ENCODE data around the gene ZNF84. TPM values are rescaled to one million over a fixed set of nuclear protein-coding genes. Genes with fewer than 3 reads are reported as not detected.

The ZNF84 gene
- total and polyA plus RNA-seq, 10 of the 15 experiments (the other 5 are each of a cell fraction or from before 2014, with no cell fraction given) = 10.4 to 35.3 (median 16.6) TPM

DNA sequence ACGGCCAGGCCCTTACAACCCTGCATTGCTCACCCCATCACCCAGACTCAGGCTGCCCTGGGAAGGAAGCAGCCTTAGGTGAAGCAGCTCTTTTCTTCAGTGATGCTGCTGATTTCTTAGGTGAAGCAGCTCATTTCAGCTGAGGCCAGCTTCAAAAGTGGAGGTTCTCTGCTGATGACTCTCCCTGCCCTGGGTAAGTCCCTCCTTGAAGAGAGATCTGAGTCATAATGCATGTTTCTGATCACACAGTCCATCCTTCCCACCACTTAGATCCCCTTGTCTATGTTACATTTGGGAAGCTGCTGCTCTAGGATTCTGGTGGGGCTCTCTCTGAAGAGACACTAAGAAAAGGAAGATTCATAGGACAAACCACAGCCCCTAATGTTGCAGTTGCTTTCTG, 26.2 kb downstream of the ZNF84 start:
- no peak overlapping the region for H3K4me3 ChIP-seq
- no peak for TF ChIP-seq ZNF207 (IDR thresholded peaks at IDR 0.05; ENCODE audit: borderline replicate concordance)
- no peak for TF ChIP-seq SREBF1 (IDR thresholded peaks at IDR 0.05; ENCODE audit: low read length)
- TF ChIP-seq RCOR1 (conservative IDR thresholded peaks at IDR 0.05; ENCODE audit: low read depth, low read length) = no peak
- TF ChIP-seq EED (IDR thresholded peaks at IDR 0.05; ENCODE audit: low read depth) = no peak
- TF ChIP-seq IRF4 (IDR thresholded peaks at IDR 0.05; ENCODE audit: low read depth, low read length) = no peak
- no peak for TF ChIP-seq DPF2 (IDR thresholded peaks at IDR 0.05)
- no peak overlapping the region for H3K9ac ChIP-seq (ENCODE audit: control insufficient read depth, insufficient read depth, low read length)
- no peaks in the 10 kb centered on the region for H3K36me3 ChIP-seq (ENCODE audit: control insufficient read depth in 2 of 2, insufficient read depth in 2 of 2, low read length in 1 of 2)
- ChIA-PET SMC1A (ENCODE audit: uncharacterized antibody, unreplicated experiment) (no interaction called here), CTCF (interaction anchor here (1.7 kb wide), 1 partner anchor 64 kb away, joined by 3 read pairs; no protein-coding TSS in a partner anchor), RAD21 (ENCODE audit: unreplicated experiment) (interaction anchor here (1.2 kb wide), 1 partner anchor 74 kb away, joined by 4 read pairs; no protein-coding TSS in a partner anchor), POLR2A (no interaction called here)
- intact Hi-C loops (cut with micrococcal nuclease; ENCODE audit: unreplicated experiment) (no loop called here), in situ Hi-C loops (cut with MboI) (no loop called here)
- no peak overlapping the region for H3K4me2 ChIP-seq (ENCODE audit: control insufficient read depth, insufficient read depth)
- no peaks in the 10 kb centered on the region for H3K4me1 ChIP-seq (ENCODE audit: control insufficient read depth, insufficient read depth, low read length)
- BruUV-seq (replicated peaks) = no TSS peak
- H2AFZ ChIP-seq (ENCODE audit: control insufficient read depth, low read depth, low read length) = no peak overlapping the region
- ATAC-seq (no peak), DNase-seq (ENCODE audit: low read depth, low spot score) (no peak), FAIRE-seq (no peak)
- no peaks in the 10 kb centered on the region for H4K20me1 ChIP-seq (ENCODE audit: control insufficient read depth, insufficient read depth)
- no peaks in the 10 kb centered on the region for H3K27me3 ChIP-seq (replicated peaks in 1 of 2; ENCODE audit: control insufficient read depth in 2 of 2, insufficient read depth in 2 of 2, low read length in 1 of 2)
- WGBS (ENCODE audit: insufficient coverage, insufficient replicate concordance, low lambda C conversion rate, missing lambda C conversion rate) = 92% methylated on average over 1 of the region's 1 CpG
- H3K79me2 ChIP-seq (ENCODE audit: control insufficient read depth, insufficient read depth, low read length) = no peaks in the 10 kb centered on the region
- no peak overlapping the region for H3K27ac ChIP-seq (ENCODE audit: control insufficient read depth, insufficient read depth)
- peaks cover 60% of the 10 kb centered on the region for H3K9me3 ChIP-seq (replicated peaks; ENCODE audit: control insufficient read depth, insufficient read depth, low read length)

- no peak overlapping the region for H2AFZ ChIP-seq (ENCODE audit: control insufficient read depth, low read depth, low read length)
- ChIA-PET CTCF (interaction anchor here (1.8 kb wide), 1 partner anchor 35 kb away, joined by 4 read pairs; no protein-coding TSS in a partner anchor), RAD21 (ENCODE audit: unreplicated experiment) (no interaction called here), SMC1A (ENCODE audit: uncharacterized antibody, unreplicated experiment) (no interaction called here), POLR2A (no interaction called here)
- no peak overlapping the region for H3K9ac ChIP-seq (ENCODE audit: control insufficient read depth, insufficient read depth, low read length)
- intact Hi-C loops (cut with micrococcal nuclease; ENCODE audit: unreplicated experiment) = no loop called here
- no peaks in the 10 kb centered on the region for H3K36me3 ChIP-seq (ENCODE audit: control insufficient read depth in 2 of 2, insufficient read depth in 2 of 2, low read length in 1 of 2)
- no peaks in the 10 kb centered on the region for H4K20me1 ChIP-seq (ENCODE audit: control insufficient read depth, insufficient read depth)
- no peak overlapping the region for H3K27ac ChIP-seq (ENCODE audit: control insufficient read depth, insufficient read depth)
- no peaks in the 10 kb centered on the region for H3K27me3 ChIP-seq (replicated peaks in 1 of 2; ENCODE audit: control insufficient read depth in 2 of 2, insufficient read depth in 2 of 2, low read length in 1 of 2)
- FAIRE-seq = no peak
- H3K4me2 ChIP-seq (ENCODE audit: control insufficient read depth, insufficient read depth) = no peak overlapping the region
- no peak for DNase-seq (ENCODE audit: low read depth, low spot score)
- in situ Hi-C loops (cut with MboI) = no loop called here
- TF ChIP-seq FOXK2 (IDR thresholded peaks at IDR 0.05) (no peak), MYC (IDR thresholded peaks at IDR 0.05; ENCODE audit: insufficient read depth, insufficient read length, insufficient replicate concordance, low read length, severe bottlenecking) (no peak), SUPT20H (IDR thresholded peaks at IDR 0.05; ENCODE audit: borderline replicate concordance, control insufficient read depth, low read depth, low read length) (no peak), POLR2A (IDR thresholded peaks at IDR 0.05; ENCODE audit: low read depth, low read length) (no peak), BHLHE40 (IDR thresholded peaks at IDR 0.05; ENCODE audit: borderline replicate concordance in 1 of 2, low read depth in 2 of 2, low read length in 1 of 2) (no peak), BMI1 (IDR thresholded peaks at IDR 0.05; ENCODE audit: borderline replicate concordance) (no peak), NFYB (IDR thresholded peaks at IDR 0.05; ENCODE audit: insufficient read depth, low read depth, low read length) (no peak), ZNF622 (IDR thresholded peaks at IDR 0.05) (no peak), WRNIP1 (IDR thresholded peaks at IDR 0.05; ENCODE audit: borderline replicate concordance, low read depth, low read length) (no peak), NFIC (IDR thresholded peaks at IDR 0.05; ENCODE audit: low read depth, low read length) (no peak), KDM1A (IDR thresholded peaks at IDR 0.05; ENCODE audit: borderline replicate concordance) (no peak), EZH2 (IDR thresholded peaks at IDR 0.05; ENCODE audit: borderline replicate concordance, control insufficient read depth, low read depth, low read length) (no peak), STAT3 (IDR thresholded peaks at IDR 0.05; ENCODE audit: low read depth, low read length) (no peak), SMC3 (IDR thresholded peaks at IDR 0.05; ENCODE audit: borderline replicate concordance, low read length) (no peak), KLF5 (IDR thresholded peaks at IDR 0.05; ENCODE audit: partially characterized antibody) (no peak)
- peaks cover 11% of the 10 kb centered on the region; the same call in 2 of the 3 replicates for H3K9me3 ChIP-seq (replicated peaks; ENCODE audit: control insufficient read depth, insufficient read depth, low read length)
- BruUV-seq (replicated peaks) = no TSS peak
- no peak for ATAC-seq
- no peak overlapping the region for H3K4me3 ChIP-seq
- 67% methylated on average over 2 of the region's 2 CpGs for WGBS (ENCODE audit: insufficient coverage, insufficient replicate concordance, low lambda C conversion rate, missing lambda C conversion rate)
- H3K79me2 ChIP-seq (ENCODE audit: control insufficient read depth, insufficient read depth, low read length) = no peaks in the 10 kb centered on the region
- H3K4me1 ChIP-seq (ENCODE audit: control insufficient read depth, insufficient read depth, low read length) = no peaks in the 10 kb centered on the region
These were observed 36.5 kb downstream of the ZNF84 start for GRCh38 chr12:133073836-133074235.
